K562 (cell line): ENCODE measurements around the gene HSD17B2. TPM values are rescaled to one million over a fixed set of nuclear protein-coding genes. Genes with fewer than 3 reads are reported as not detected.

ENCODE experiments used
- ATAC-seq: fragments of 200-7000 bp; cut with Tn5 transposase; 3 replicates; pipeline ENCODE4 v1.9.1; 2020; ENCODE audit warnings: moderate library complexity
- BruUV-seq: library from RNA; stranded (reverse); fragments of 400-500 nt; replicated peaks from 2 replicates; lab custom pipeline; 2021; lab: Mats Ljungman, UMichigan
- CTCF ChIA-PET: fragments of 300-600 bp; formaldehyde crosslinking; extraction: SDS; loops from one replicate; lab custom pipeline; 2021; ENCODE audit warnings: low intra/inter-chr PET ratio; lab: Yijun Ruan, JAX
- POLR2A ChIA-PET: fragments of 300-600, 350-650 bp; sonication (Branson Sonifier 250); formaldehyde crosslinking; extraction: SDS; loops from one replicate; lab custom pipeline; 2021; ENCODE audit warnings: antibody characterized with exemption, inconsistent platforms; lab: Yijun Ruan, JAX
- DNase-seq, 4 experiments: peaks; one replicate each; pipeline versions ENCODE4 v3.0.0 to v3.0.0-alpha.2; 2011 to 2018; ENCODE audit warnings: low spot score in 3 of 4, mixed read lengths in 3 of 4; ENCODE audit errors: extremely low read depth in 1 of 4
- FAIRE-seq: peaks from 2 replicates; lab custom pipeline; 2011; peaks lifted over from hg19 to GRCh38; lab: Jason Lieb, UNC
- H2AFZ ChIP-seq: 2 replicates; pipeline ENCODE4 v1.6.0; 2011; ENCODE audit warnings: low read depth, low read length, control low read depth, inconsistent platforms
- H3K27ac ChIP-seq: fragments of 200-600 bp; 3 replicates; pipeline ENCODE4 v1.8.0; 2011; ENCODE audit warnings: low read depth, mild to moderate bottlenecking, control low read depth, inconsistent platforms, low read length, moderate library complexity, mixed read lengths; ENCODE audit errors: extremely low read depth
- H3K27me3 ChIP-seq, 2 experiments: fragments of 300-600 bp in 1 of 2; 2 replicates in 1 of 2; 3 replicates in 1 of 2; pipeline versions ENCODE4 v1.6.0 to v1.8.0; 2011; ENCODE audit warnings: inconsistent platforms in 2 of 2, low read length in 2 of 2, mild to moderate bottlenecking in 1 of 2, mixed read lengths in 1 of 2, moderate library complexity in 1 of 2; ENCODE audit not compliant: control insufficient read depth in 2 of 2, insufficient read depth in 2 of 2
- H3K36me3 ChIP-seq: fragments of 300-600 bp; 3 replicates; pipeline ENCODE4 v1.8.0; 2011; ENCODE audit warnings: mild to moderate bottlenecking, low read length, inconsistent platforms; ENCODE audit not compliant: control insufficient read depth, insufficient read depth
- H3K4me1 ChIP-seq, 2 experiments: fragments of 200-600 bp in 1 of 2; replicated peaks in 1 of 2; 2 replicates in 1 of 2; 3 replicates in 1 of 2; pipeline versions ENCODE4 v1.5.1 to v1.8.0; 2011; ENCODE audit warnings: inconsistent platforms in 2 of 2, low read length in 2 of 2, mild to moderate bottlenecking in 1 of 2, mixed read lengths in 1 of 2, moderate library complexity in 1 of 2; ENCODE audit not compliant: control insufficient read depth in 2 of 2, insufficient read depth in 2 of 2
- H3K4me2 ChIP-seq: 2 replicates; pipeline ENCODE4 v1.6.1; 2011; ENCODE audit warnings: low read length, control low read depth, inconsistent platforms, mixed read lengths; ENCODE audit not compliant: insufficient read depth
- H3K4me3 ChIP-seq: fragments of 200-600 bp; sonication (generic), shearing (Covaris generic); 2 replicates; pipeline ENCODE4 v1.5.1; 2016; ENCODE audit warnings: control low read depth, inconsistent platforms
- H3K79me2 ChIP-seq: fragments of 200-600 bp; 3 replicates; pipeline ENCODE4 v1.8.0; 2011; ENCODE audit warnings: low read length, inconsistent platforms; ENCODE audit not compliant: control insufficient read depth, insufficient read depth
- H3K9ac ChIP-seq, 2 experiments: 2 replicates each; pipeline versions ENCODE4 v1.6.0 to v1.6.1; 2011; ENCODE audit warnings: low read depth in 2 of 2, low read length in 2 of 2, control low read depth in 1 of 2, inconsistent platforms in 1 of 2, mild to moderate bottlenecking in 1 of 2, mixed read lengths in 1 of 2; ENCODE audit not compliant: insufficient read depth in 1 of 2
- H3K9me1 ChIP-seq: one replicate; pipeline ENCODE4 v1.6.0; 2011; ENCODE audit warnings: inconsistent platforms, mild to moderate bottlenecking, low read length, moderate library complexity; ENCODE audit not compliant: control insufficient read depth, insufficient read depth
- H3K9me3 ChIP-seq: replicated peaks from 2 replicates; pipeline ENCODE4 v1.5.1; 2011; ENCODE audit warnings: low read depth, low read length, inconsistent platforms; ENCODE audit not compliant: control insufficient read depth, insufficient read depth
- H4K20me1 ChIP-seq: replicated peaks from 2 replicates; pipeline ENCODE4 v1.6.1; 2011; ENCODE audit warnings: low read length, inconsistent platforms, mixed read lengths; ENCODE audit not compliant: control insufficient read depth, insufficient read depth
- CBX1 ChIP-seq: sonication (generic); IDR thresholded peaks from 2 replicates; pipeline ENCODE4 v1.6.1; 2016; ENCODE audit warnings: antibody characterized with exemption, low read depth, mild to moderate bottlenecking
- CBX3 ChIP-seq, 2 experiments: IDR thresholded peaks; 1 replicate in 1 of 2; 2 replicates in 1 of 2; pipeline ENCODE4 v1.6.1; 2012; ENCODE audit warnings: inconsistent platforms in 2 of 2, low read length in 2 of 2, borderline replicate concordance in 1 of 2, control low read depth in 1 of 2
- CBX5 ChIP-seq: IDR thresholded peaks from 2 replicates; pipeline ENCODE4 v1.6.1; 2014; ENCODE audit warnings: low read depth, borderline replicate concordance
- CEBPB ChIP-seq: fragments of 450-650 bp; IDR thresholded peaks from 2 replicates; pipeline ENCODE4 v1.6.1; 2016; ENCODE audit warnings: missing genetic modification characterization, missing compliant biosample characterization
- CEBPG ChIP-seq, 3 experiments: fragments of 200-800 bp in 1 of 3; sonication (Bioruptor generic) in 1 of 3; sonication (generic) in 1 of 3; formaldehyde crosslinking in 1 of 3; IDR thresholded peaks in 2 of 3; conservative IDR thresholded peaks in 1 of 3; 2 replicates each; pipeline versions ENCODE4 v1.6.1 to v1.8.0; 2016 to 2022; ENCODE audit warnings: missing compliant biosample characterization in 2 of 3, missing genetic modification characterization in 2 of 3, mild to moderate bottlenecking in 1 of 3, missing genetic modification reagents in 1 of 3
- EP300 ChIP-seq: IDR thresholded peaks from 2 replicates; pipeline ENCODE4 v1.6.1; 2012; ENCODE audit warnings: low read length, improper control_type of control experiment
- HMGXB4 ChIP-seq: sonication (generic); formaldehyde crosslinking; IDR thresholded peaks from 2 replicates; pipeline ENCODE4 v1.8.1; 2023; ENCODE audit warnings: mild to moderate bottlenecking, missing genetic modification reagents
- NFRKB ChIP-seq: fragments of 450-650 bp; IDR thresholded peaks from 2 replicates; pipeline ENCODE4 v1.6.1; 2016; ENCODE audit warnings: low read depth
- TRIM28 ChIP-seq: fragments of 450-650 bp; IDR thresholded peaks from 2 replicates; pipeline ENCODE4 v1.6.1; 2017
- ZFP36 ChIP-seq: fragments of 150-350 bp; IDR thresholded peaks from 2 replicates; pipeline ENCODE4 v1.6.1; 2018; ENCODE audit warnings: low read length, low read depth; ENCODE audit not compliant: partially characterized antibody
- ZNF280B ChIP-seq: fragments of 250-450 bp; sonication (Bioruptor Pico); IDR thresholded peaks from 2 replicates; pipeline ENCODE4 v1.5.1; 2021; ENCODE audit warnings: mild to moderate bottlenecking
- ZNF384 ChIP-seq: IDR thresholded peaks from 2 replicates; pipeline ENCODE4 v1.6.1; 2012; ENCODE audit warnings: low read depth, low read length, improper control_type of control experiment
- WGBS: fragments of 100-300 bp; shearing (Covaris generic); methylation state at CpG from one replicate; pipeline ENCODE4 v1.1.6; 2016; ENCODE audit warnings: low coverage, mixed read lengths; ENCODE audit not compliant: insufficient coverage; ENCODE audit errors: missing lambda C conversion rate; 5-methylcytosine and 5-hydroxymethylcytosine counted together
- in situ Hi-C: fragments of 300-500 bp; cut with MboI; formaldehyde crosslinking; loops from 4 replicates; pipeline ENCODE4 v1.15.0; 2018; ENCODE audit warnings: inconsistent platforms, mixed read lengths
- intact Hi-C: fragments of 100-400 bp; cut with micrococcal nuclease; formaldehyde crosslinking; loops from 2 replicates; pipeline ENCODE4 v1.14.2; 2022
- polyA plus RNA-seq, 8 experiments: library from polyadenylated mRNA; depleted of rRNA in 4 of 8; stranded (reverse) in 5 of 8; unstranded in 3 of 8; fragments of >200 nt; fragmentation: Nextera tagmentation in 2 of 8; fragmentation: Illumina TruSeq in 1 of 8; extraction: Ambion mirVana in 2 of 8; extraction: Trizol in 1 of 8; gene quantifications; 2 replicates each; pipeline versions ENCODE4 v1.2.1 to v1.2.3, GENCODE V29; 2011 to 2014; ENCODE audit warnings: inconsistent platforms in 1 of 8, missing spikeins in 1 of 8
- total RNA-seq, 7 experiments: library from RNA; depleted of rRNA in 6 of 7; stranded (reverse); fragments of >200 nt in 6 of 7; fragmentation: Illumina TruSeq in 2 of 7; extraction: Trizol in 2 of 7; gene quantifications; 2 replicates each; pipeline versions ENCODE4 v1.2.1 to v1.2.3, GENCODE V29; 2011 to 2021; ENCODE audit warnings: low replicate concordance in 1 of 7

Gene HSD17B2
- total and polyA plus RNA-seq, 9 of the 15 experiments (the other 6 are each of a cell fraction or from before 2014, with no cell fraction given): not detected

- intact Hi-C loops: no loop called here
- CTCF ChIA-PET: no interaction called here
Observed at GRCh38 chr16:82007189-82007588, 27.9 kb upstream of the HSD17B2 start.

GRCh38 chr16:82008957-82009592, 26.0 kb upstream of the HSD17B2 start:
- Histone ChIP-seq H3K79me2 (no peaks in the 10 kb centered on the region), H3K27me3 (peaks cover 0 to 4% of the 10 kb centered on the region in 2 experiments; a peak in 1 of 5 replicates), H3K9me3 (0 out of 2 replicates have a peak, but pooled peaks cover 2% of the 10 kb centered on the region)
- FAIRE-seq: no peak
- CTCF ChIA-PET: no interaction called here
- no TSS peak for BruUV-seq
- in situ Hi-C loops: no loop called here
- TF ChIP-seq EP300 (no peak), HMGXB4 (CRISPR knock-in tag) (no peak), CBX3 (IDR thresholded peaks at IDR 0.05; ENCODE audit: borderline replicate concordance in 1 of 2, low read length in 2 of 2) (0 out of 3 replicates have a peak, but pooled peaks of 1 of the 2 experiments have one; percentile 22), TRIM28 (peak; percentile 33; the same call in 1 of the 2 replicates), ZNF384 (no peak), CBX1 (peak; percentile 47; the same call in 1 of the 2 replicates), ZNF280B (0 out of 2 replicates have a peak, but pooled peaks have one; percentile 63), ZFP36 (peak; percentile 62), CBX5 (peak; percentile 83; the same call in 1 of the 2 replicates)
- TF ChIP-seq, all 486 proteins: peak for 6
- no peak for ATAC-seq
- no peaks in the 10 kb centered on the region for H4K20me1 ChIP-seq
- peaks cover 0 to 4% of the 10 kb centered on the region in 2 experiments; a peak in 1 of 5 replicates for H3K4me1 ChIP-seq
- 0% methylated on average over 9 of the region's 9 CpGs for WGBS
- no peaks in the 10 kb centered on the region for H3K9me1 ChIP-seq
- intact Hi-C loops: no loop called here
- H3K27ac ChIP-seq: no peak overlapping the region
- no peak overlapping the region for H3K9ac ChIP-seq
- H2AFZ ChIP-seq: no peak overlapping the region
- no peaks in the 10 kb centered on the region for H3K36me3 ChIP-seq
- no peak for DNase-seq
- H3K4me3 ChIP-seq: no peak overlapping the region
- H3K4me2 ChIP-seq: no peak overlapping the region
- POLR2A ChIA-PET: no interaction called here

More at GRCh38 chr16:82007189-82007588, 27.9 kb upstream of the HSD17B2 start:
- POLR2A ChIA-PET: no interaction called here
- H4K20me1 ChIP-seq: no peaks in the 10 kb centered on the region
- H3K4me1 ChIP-seq: peaks cover 0 to 4% of the 10 kb centered on the region in 2 experiments; a peak in 1 of 5 replicates
- H3K9ac ChIP-seq: no peak overlapping the region
- WGBS: 2% methylated on average over 2 of the region's 2 CpGs
- DNase-seq (no peak), ATAC-seq (no peak), FAIRE-seq (no peak)
- H3K79me2 ChIP-seq: no peaks in the 10 kb centered on the region
- in situ Hi-C loops: no loop called here
- no peak overlapping the region for H3K4me2 ChIP-seq
- H3K4me3 ChIP-seq: no peak overlapping the region
- peaks cover 0 to 4% of the 10 kb centered on the region in 2 experiments; a peak in 2 of 5 replicates for H3K27me3 ChIP-seq
- H2AFZ ChIP-seq: no peak overlapping the region
- 0 out of 2 replicates have a peak, but pooled peaks cover 2% of the 10 kb centered on the region for H3K9me3 ChIP-seq
- no peak overlapping the region for H3K27ac ChIP-seq
- BruUV-seq: no TSS peak
- no peaks in the 10 kb centered on the region for H3K9me1 ChIP-seq
- TF ChIP-seq NFRKB (no peak), CEBPG (CRISPR knock-in tag; IDR thresholded peaks at IDR 0.05) (no peak), CEBPG (tag; conservative IDR thresholded peaks at IDR 0.05 in 1 of 2, IDR thresholded peaks at IDR 0.05 in 1 of 2) (peak in 1 of 2 experiments; percentile 32; a peak in 1 of 4 replicates), CEBPB (tag) (peak; percentile 44)
- H3K36me3 ChIP-seq: no peaks in the 10 kb centered on the region
